GM10266 (cell line): ENCODE data around the gene NPM1.
A peak's percentile ranks its signal among the peaks of the same experiment; 100 is the strongest.

Experiments
- DNase-seq: peaks from one replicate; pipeline ENCODE4 v3.0.0; 2012; ENCODE audit errors: extremely low spot score
- CTCF ChIP-seq: IDR thresholded peaks from 2 replicates; pipeline ENCODE4 v1.5.1; 2012; ENCODE audit warnings: mild to moderate bottlenecking, low read depth; ENCODE audit not compliant: control insufficient read depth, insufficient read depth; ENCODE audit errors: missing control alignments

Gene NPM1

GRCh38 chr5:171387345-171387969, at the start of gene NPM1:
Gene NPM1 (plus strand): TSS chr5:171387849. CDS start chr5:171387949, 100 bp downstream.
- peak; percentile 98 for DNase-seq
- no peak for TF ChIP-seq CTCF

GRCh38 chr5:171340042-171340441, 47.6 kb upstream of the NPM1 start:
- no peak for TF ChIP-seq CTCF
- DNase-seq, result no peak

- TF ChIP-seq CTCF, result no peak
- DNase-seq, result no peak
Observed at GRCh38 chr5:171340491-171340890, 47.2 kb upstream of the NPM1 start.

GRCh38 chr5:171342362-171343111, 45.1 kb upstream of the NPM1 start:
- no peak for DNase-seq
- TF ChIP-seq CTCF, result peak; percentile 65

- no peak for TF ChIP-seq CTCF
- DNase-seq, result no peak
Observed at GRCh38 chr5:171344936-171345608, 42.6 kb upstream of the NPM1 start.

- TF ChIP-seq CTCF, result no peak
- DNase-seq, result no peak
Observed at GRCh38 chr5:171351536-171352073, 36.0 kb upstream of the NPM1 start.
